HEK293 (cell line): Measurements from ENCODE around the gene GALNTL6.
"Not testable (repeated sequence)": the region's sequence is repeated elsewhere in the genome, so short reads cannot be mapped to it uniquely, and the experiment has no call there.

Source experiments
- CTCF ChIA-PET: fragments of 350-600 bp; formaldehyde crosslinking; extraction: SDS; loops from one replicate; lab custom pipeline; 2021; ENCODE audit warnings: antibody characterized with exemption; lab: Yijun Ruan, JAX
- POLR2A ChIA-PET: fragments of 300-600 bp; formaldehyde crosslinking; extraction: SDS; loops from one replicate; lab custom pipeline; 2020; ENCODE audit warnings: antibody characterized with exemption, inconsistent platforms; lab: Yijun Ruan, JAX
- H3K27ac ChIP-seq: fragments of 200-500 bp; sonication (Bioruptor generic); 2 replicates; pipeline ENCODE4 v1.5.1; 2014; ENCODE audit warnings: low read depth, low read length, control low read depth, inconsistent platforms; ENCODE audit errors: extremely low read depth
- H3K36me3 ChIP-seq, 2 experiments: fragments of 200-500 bp in 1 of 2; sonication (Bioruptor generic) in 1 of 2; 1 replicate in 1 of 2; 2 replicates in 1 of 2; pipeline ENCODE4 v1.5.1; 2014 to 2017; ENCODE audit warnings: inconsistent platforms in 2 of 2, low read length in 2 of 2; ENCODE audit not compliant: control insufficient read depth in 2 of 2, insufficient read depth in 1 of 2
- H3K4me1 ChIP-seq: fragments of 200-500 bp; sonication (Bioruptor generic); 2 replicates; pipeline ENCODE4 v1.5.1; 2014; ENCODE audit warnings: mild to moderate bottlenecking, low read length, inconsistent platforms; ENCODE audit not compliant: control insufficient read depth, insufficient read depth
- H3K4me3 ChIP-seq: 2 replicates; pipeline ENCODE4 v1.5.1; 2011; ENCODE audit warnings: low read depth, mild to moderate bottlenecking, control low read depth, low read length, moderate library complexity
- H3K9me3 ChIP-seq: fragments of 200-500 bp; sonication (Bioruptor generic); 2 replicates; pipeline ENCODE4 v1.5.1; 2014; ENCODE audit warnings: low read depth, low read length, inconsistent platforms; ENCODE audit not compliant: control insufficient read depth, insufficient read depth
- GLIS2 ChIP-seq: fragments of 450-650 bp; formaldehyde crosslinking; IDR thresholded peaks from 2 replicates; pipeline ENCODE4 v1.5.1; 2016; ENCODE audit warnings: missing biosample characterization, missing genetic modification characterization
- PRDM1 ChIP-seq: fragments of 450-650 bp; formaldehyde crosslinking; IDR thresholded peaks from 2 replicates; pipeline ENCODE4; 2016; ENCODE audit warnings: missing biosample characterization, missing genetic modification characterization
- TCF7L2 ChIP-seq: IDR thresholded peaks from 2 replicates; pipeline ENCODE4 v1.6.1; 2011; ENCODE audit warnings: low read depth, mild to moderate bottlenecking, inconsistent platforms, low read length, moderate library complexity, borderline replicate concordance
- TRIM28 ChIP-seq: IDR thresholded peaks from 2 replicates; pipeline ENCODE4 v1.6.1; 2011; ENCODE audit warnings: low read length, control low read depth, borderline replicate concordance
- ZFP37 ChIP-seq: fragments of 450-650 bp; formaldehyde crosslinking; IDR thresholded peaks from 2 replicates; pipeline ENCODE4 v1.5.1; 2016; ENCODE audit warnings: missing biosample characterization, missing genetic modification characterization
- ZNF133 ChIP-seq: fragments of 450-650 bp; formaldehyde crosslinking; IDR thresholded peaks from 2 replicates; pipeline ENCODE4 v1.5.1; 2016; ENCODE audit warnings: missing biosample characterization, missing genetic modification characterization
- ZNF184 ChIP-seq: fragments of 450-650 bp; IDR thresholded peaks from 2 replicates; pipeline ENCODE4 v1.5.1; 2018; ENCODE audit warnings: missing biosample characterization, mild to moderate bottlenecking, missing genetic modification characterization
- ZNF211 ChIP-seq: fragments of 450-650 bp; formaldehyde crosslinking; IDR thresholded peaks from 2 replicates; pipeline ENCODE4 v1.5.1; 2016; ENCODE audit warnings: low read depth, missing biosample characterization, missing genetic modification characterization
- ZNF366 ChIP-seq: fragments of 450-650 bp; formaldehyde crosslinking; conservative IDR thresholded peaks from 2 replicates; pipeline ENCODE4 v1.5.1; 2016; ENCODE audit warnings: missing biosample characterization, missing genetic modification characterization
- ZNF530 ChIP-seq: fragments of 450-650 bp; formaldehyde crosslinking; IDR thresholded peaks from 2 replicates; pipeline ENCODE4 v1.5.1; 2016; ENCODE audit warnings: low read depth, missing biosample characterization, missing genetic modification characterization
- ZNF571 ChIP-seq: fragments of 450-650 bp; formaldehyde crosslinking; IDR thresholded peaks from 2 replicates; pipeline ENCODE4 v1.5.0; 2017; ENCODE audit warnings: missing biosample characterization, missing genetic modification characterization
- ZNF677 ChIP-seq: fragments of 450-650 bp; IDR thresholded peaks from 2 replicates; pipeline ENCODE4 v1.5.0; 2018; ENCODE audit warnings: missing biosample characterization, mild to moderate bottlenecking, missing genetic modification characterization, moderate library complexity
- ZNF768 ChIP-seq: fragments of 450-650 bp; formaldehyde crosslinking; IDR thresholded peaks from 2 replicates; pipeline ENCODE4 v1.5.1; 2018; ENCODE audit warnings: missing biosample characterization, mild to moderate bottlenecking, missing genetic modification characterization
- ZNF777 ChIP-seq: fragments of 450-650 bp; formaldehyde crosslinking; IDR thresholded peaks from 2 replicates; pipeline ENCODE4 v1.5.1; 2017; ENCODE audit warnings: missing biosample characterization, missing genetic modification characterization, borderline replicate concordance
- TF ChIP-seq, protein P1 (sequence below): fragments of 450-650 bp; formaldehyde crosslinking; IDR thresholded peaks from 2 replicates; pipeline ENCODE4 v1.5.1; 2017; ENCODE audit warnings: missing biosample characterization, missing genetic modification characterization
- TF ChIP-seq, protein P2 (sequence below): fragments of 450-650 bp; formaldehyde crosslinking; IDR thresholded peaks from 2 replicates; pipeline ENCODE4 v1.5.1; 2016; ENCODE audit warnings: missing biosample characterization, missing genetic modification characterization
- TF ChIP-seq, protein P3 (sequence below): fragments of 450-650 bp; formaldehyde crosslinking; IDR thresholded peaks from 2 replicates; pipeline ENCODE4 v1.5.1; 2017; ENCODE audit warnings: missing biosample characterization, mild to moderate bottlenecking, missing genetic modification characterization, moderate library complexity
- TF ChIP-seq, protein P4 (sequence below): fragments of 450-650 bp; formaldehyde crosslinking; IDR thresholded peaks from 2 replicates; pipeline ENCODE4 v1.5.1; 2016; ENCODE audit warnings: missing biosample characterization, missing genetic modification characterization, low read depth

The GALNTL6 gene

GRCh38 chr4:172953896-172954568, 1140.8 kb downstream of the GALNTL6 start:
- no peaks in the 10 kb centered on the region for H3K9me3 ChIP-seq
- no peaks in the 10 kb centered on the region for H3K4me1 ChIP-seq
- ChIA-PET POLR2A (no interaction called here), CTCF (no interaction called here)
- H3K4me3 ChIP-seq, result no peak overlapping the region
- H3K36me3 ChIP-seq, result no peaks in the 10 kb centered on the region
- no peak overlapping the region for H3K27ac ChIP-seq
- no peak for TF ChIP-seq ZNF366 (tag by site-specific recombination)
- no peak for TF ChIP-seq ZNF777 (tag by site-specific recombination)
- TF ChIP-seq, protein P1, sequence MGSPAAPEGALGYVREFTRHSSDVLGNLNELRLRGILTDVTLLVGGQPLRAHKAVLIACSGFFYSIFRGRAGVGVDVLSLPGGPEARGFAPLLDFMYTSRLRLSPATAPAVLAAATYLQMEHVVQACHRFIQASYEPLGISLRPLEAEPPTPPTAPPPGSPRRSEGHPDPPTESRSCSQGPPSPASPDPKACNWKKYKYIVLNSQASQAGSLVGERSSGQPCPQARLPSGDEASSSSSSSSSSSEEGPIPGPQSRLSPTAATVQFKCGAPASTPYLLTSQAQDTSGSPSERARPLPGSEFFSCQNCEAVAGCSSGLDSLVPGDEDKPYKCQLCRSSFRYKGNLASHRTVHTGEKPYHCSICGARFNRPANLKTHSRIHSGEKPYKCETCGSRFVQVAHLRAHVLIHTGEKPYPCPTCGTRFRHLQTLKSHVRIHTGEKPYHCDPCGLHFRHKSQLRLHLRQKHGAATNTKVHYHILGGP (tag by site-specific recombination), result peak; percentile 95

DNA sequence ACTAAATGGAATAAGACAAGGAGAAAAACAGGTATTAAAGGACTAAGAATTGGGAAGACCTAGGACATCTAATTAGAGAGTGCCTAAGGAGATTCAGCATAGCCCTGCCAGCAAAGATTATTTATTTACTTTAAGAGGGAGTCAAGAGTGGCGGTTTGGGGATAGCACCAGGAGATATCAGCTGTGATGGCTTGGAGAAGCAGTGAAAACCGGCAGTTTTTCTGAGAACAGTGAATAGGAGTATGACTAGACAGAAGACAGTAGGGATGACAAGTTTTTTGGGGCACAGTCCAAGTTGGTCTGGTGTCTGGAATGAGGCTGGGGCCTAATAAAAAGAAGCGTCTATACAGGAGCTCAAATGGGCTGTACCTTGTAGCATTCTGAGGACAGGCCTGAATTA, 1143.1 kb downstream of the GALNTL6 start:
- peak; percentile 88 for TF ChIP-seq ZNF677
- POLR2A ChIA-PET, H3K4me1 ChIP-seq, H3K4me3 ChIP-seq, H3K27ac ChIP-seq, H3K9me3 ChIP-seq, H3K36me3 ChIP-seq: not testable (repeated sequence)
- CTCF ChIA-PET, result interaction anchor here (0.6 kb wide), 1 partner anchor 42 kb away, joined by 3 read pairs; no protein-coding TSS in a partner anchor

DNA sequence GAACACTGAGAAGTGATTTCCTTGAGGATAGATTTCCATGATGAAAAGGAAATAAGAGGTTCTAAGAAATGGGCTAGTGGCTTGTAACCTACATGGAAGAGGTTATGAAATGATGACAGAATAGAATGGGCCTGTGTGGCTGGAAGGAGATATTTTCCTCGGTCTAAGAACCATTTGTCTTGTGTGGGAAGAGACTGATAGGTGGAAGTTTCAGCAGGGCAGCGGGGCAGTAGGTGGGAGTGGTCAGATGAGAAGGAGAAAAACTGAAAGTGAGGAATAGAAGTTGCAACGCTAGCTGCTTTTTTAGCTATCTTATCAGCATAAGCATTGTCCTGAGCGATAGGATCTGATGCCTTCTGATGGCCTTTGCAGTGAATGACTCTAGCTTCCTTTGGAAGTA, 1144.0 kb downstream of the GALNTL6 start:
- no peaks in the 10 kb centered on the region for H3K9me3 ChIP-seq
- no peak for TF ChIP-seq ZNF768
- no peak for TF ChIP-seq TRIM28
- no peak for TF ChIP-seq TCF7L2
- no peak overlapping the region for H3K4me3 ChIP-seq
- H3K4me1 ChIP-seq, result peaks cover 2% of the 10 kb centered on the region; the same call in 1 of the 2 replicates
- POLR2A ChIA-PET, result no interaction called here
- H3K36me3 ChIP-seq, result no peaks in the 10 kb centered on the region
- no peak overlapping the region for H3K27ac ChIP-seq
- CTCF ChIA-PET, result no interaction called here

- CTCF ChIA-PET, result interaction anchor here (0.6 kb wide), 2 partner anchors 23 to 261 kb away, joined by 3 read pairs; no protein-coding TSS in a partner anchor
- Histone ChIP-seq H3K4me1 (peaks cover 7% of the 10 kb centered on the region; the same call in 1 of the 2 replicates), H3K9me3 (no peaks in the 10 kb centered on the region), H3K27ac (peak overlapping the region; percentile 45), H3K4me3 (no peak overlapping the region), H3K36me3 (no peaks in the 10 kb centered on the region)
- POLR2A ChIA-PET, result no interaction called here
- no peak for TF ChIP-seq ZNF133 (tag by site-specific recombination)
- TF ChIP-seq ZNF211, result no peak
- no peak for TF ChIP-seq GLIS2
- no peak for TF ChIP-seq ZNF777 (tag by site-specific recombination)
- TF ChIP-seq, protein P2, sequence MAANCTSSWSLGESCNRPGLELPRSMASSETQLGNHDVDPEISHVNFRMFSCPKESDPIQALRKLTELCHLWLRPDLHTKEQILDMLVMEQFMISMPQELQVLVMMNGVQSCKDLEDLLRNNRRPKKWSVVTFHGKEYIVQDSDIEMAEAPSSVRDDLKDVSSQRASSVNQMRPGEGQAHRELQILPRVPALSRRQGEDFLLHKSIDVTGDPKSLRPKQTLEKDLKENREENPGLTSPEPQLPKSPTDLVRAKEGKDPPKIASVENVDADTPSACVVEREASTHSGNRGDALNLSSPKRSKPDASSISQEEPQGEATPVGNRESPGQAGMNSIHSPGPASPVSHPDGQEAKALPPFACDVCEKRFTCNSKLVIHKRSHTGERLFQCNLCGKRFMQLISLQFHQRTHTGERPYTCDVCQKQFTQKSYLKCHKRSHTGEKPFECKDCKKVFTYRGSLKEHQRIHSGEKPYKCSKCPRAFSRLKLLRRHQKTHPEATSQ, result no peak
- TF ChIP-seq PRDM1 (tag by site-specific recombination), result 0 out of 2 replicates have a peak, but pooled peaks have one; percentile 35
- TF ChIP-seq ZNF530 (tag by site-specific recombination), result no peak
- TF ChIP-seq, protein P3, sequence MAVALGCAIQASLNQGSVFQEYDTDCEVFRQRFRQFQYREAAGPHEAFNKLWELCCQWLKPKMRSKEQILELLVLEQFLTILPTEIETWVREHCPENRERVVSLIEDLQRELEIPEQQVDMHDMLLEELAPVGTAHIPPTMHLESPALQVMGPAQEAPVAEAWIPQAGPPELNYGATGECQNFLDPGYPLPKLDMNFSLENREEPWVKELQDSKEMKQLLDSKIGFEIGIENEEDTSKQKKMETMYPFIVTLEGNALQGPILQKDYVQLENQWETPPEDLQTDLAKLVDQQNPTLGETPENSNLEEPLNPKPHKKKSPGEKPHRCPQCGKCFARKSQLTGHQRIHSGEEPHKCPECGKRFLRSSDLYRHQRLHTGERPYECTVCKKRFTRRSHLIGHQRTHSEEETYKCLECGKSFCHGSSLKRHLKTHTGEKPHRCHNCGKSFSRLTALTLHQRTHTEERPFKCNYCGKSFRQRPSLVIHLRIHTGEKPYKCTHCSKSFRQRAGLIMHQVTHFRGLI, result no peak
- TF ChIP-seq ZNF184 (tag by site-specific recombination), result peak; percentile 28; the same call in 1 of the 2 replicates
- TF ChIP-seq ZNF571, result no peak
- no peak; the same call in 1 of the 2 replicates for TF ChIP-seq ZFP37 (tag by site-specific recombination)
- TF ChIP-seq, protein P4, sequence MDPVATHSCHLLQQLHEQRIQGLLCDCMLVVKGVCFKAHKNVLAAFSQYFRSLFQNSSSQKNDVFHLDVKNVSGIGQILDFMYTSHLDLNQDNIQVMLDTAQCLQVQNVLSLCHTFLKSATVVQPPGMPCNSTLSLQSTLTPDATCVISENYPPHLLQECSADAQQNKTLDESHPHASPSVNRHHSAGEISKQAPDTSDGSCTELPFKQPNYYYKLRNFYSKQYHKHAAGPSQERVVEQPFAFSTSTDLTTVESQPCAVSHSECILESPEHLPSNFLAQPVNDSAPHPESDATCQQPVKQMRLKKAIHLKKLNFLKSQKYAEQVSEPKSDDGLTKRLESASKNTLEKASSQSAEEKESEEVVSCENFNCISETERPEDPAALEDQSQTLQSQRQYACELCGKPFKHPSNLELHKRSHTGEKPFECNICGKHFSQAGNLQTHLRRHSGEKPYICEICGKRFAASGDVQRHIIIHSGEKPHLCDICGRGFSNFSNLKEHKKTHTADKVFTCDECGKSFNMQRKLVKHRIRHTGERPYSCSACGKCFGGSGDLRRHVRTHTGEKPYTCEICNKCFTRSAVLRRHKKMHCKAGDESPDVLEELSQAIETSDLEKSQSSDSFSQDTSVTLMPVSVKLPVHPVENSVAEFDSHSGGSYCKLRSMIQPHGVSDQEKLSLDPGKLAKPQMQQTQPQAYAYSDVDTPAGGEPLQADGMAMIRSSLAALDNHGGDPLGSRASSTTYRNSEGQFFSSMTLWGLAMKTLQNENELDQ (tag by site-specific recombination), result no peak
These were observed 1149.6 kb downstream of the GALNTL6 start for GRCh38 chr4:172962564-172963353.
